ENCODE measurements around the gene CTNND2.

CTNND2 gene

GRCh38 chr5:11301171-11301570 lies 603.1 kb downstream of the CTNND2 start:
- FAIRE-seq: no peak

GRCh38 chr5:11300736-11301135 lies 603.5 kb downstream of the CTNND2 start:
- no peak for FAIRE-seq

GRCh38 chr5:11298877-11299276 lies 605.4 kb downstream of the CTNND2 start:
- no peak for FAIRE-seq

GRCh38 chr5:11293523-11293922 lies 610.7 kb downstream of the CTNND2 start:
- no peak for FAIRE-seq

GRCh38 chr5:11292648-11293356 lies 611.4 kb downstream of the CTNND2 start:
- FAIRE-seq: no peak

GRCh38 chr5:11289733-11290132 lies 614.5 kb downstream of the CTNND2 start:
- FAIRE-seq: no peak

GRCh38 chr5:11289208-11289607 lies 615.0 kb downstream of the CTNND2 start:
- FAIRE-seq: no peak

GRCh38 chr5:11281842-11282241 lies 622.4 kb downstream of the CTNND2 start:
- FAIRE-seq: no peak

GRCh38 chr5:11277323-11277722 lies 626.9 kb downstream of the CTNND2 start:
- no peak for FAIRE-seq

- no peak for FAIRE-seq
These were observed 630.9 kb downstream of the CTNND2 start for GRCh38 chr5:11273180-11273903.

- FAIRE-seq: no peak
These were observed 634.7 kb downstream of the CTNND2 start for GRCh38 chr5:11269515-11269914.

- no peak for FAIRE-seq
These were observed 635.4 kb downstream of the CTNND2 start for GRCh38 chr5:11268891-11269290.

GRCh38 chr5:11266331-11266730 lies 637.9 kb downstream of the CTNND2 start:
- no peak for FAIRE-seq

- no peak for FAIRE-seq
These were observed 643.0 kb downstream of the CTNND2 start for GRCh38 chr5:11261241-11261640.

- no peak for FAIRE-seq
These were observed 646.2 kb downstream of the CTNND2 start for GRCh38 chr5:11258001-11258400.

GRCh38 chr5:11252523-11252922 lies 651.7 kb downstream of the CTNND2 start:
- FAIRE-seq: no peak

- FAIRE-seq: no peak
These were observed 652.2 kb downstream of the CTNND2 start for GRCh38 chr5:11252075-11252474.

- no peak for FAIRE-seq
These were observed 653.0 kb downstream of the CTNND2 start for GRCh38 chr5:11251247-11251646.

GRCh38 chr5:11248966-11249365 lies 655.3 kb downstream of the CTNND2 start:
- FAIRE-seq: no peak

- no peak for FAIRE-seq
These were observed 657.0 kb downstream of the CTNND2 start for GRCh38 chr5:11247224-11247623.

- FAIRE-seq: no peak
These were observed 663.7 kb downstream of the CTNND2 start for GRCh38 chr5:11240293-11241190.

GRCh38 chr5:11239261-11240015 lies 664.8 kb downstream of the CTNND2 start:
- FAIRE-seq: no peak

GRCh38 chr5:11234501-11234911 lies 669.7 kb downstream of the CTNND2 start:
- no peak for FAIRE-seq

Data from islet of Langerhans (tissue), 1 donor.